ENCODE data around the gene ISLR2.

Gene ISLR2

GRCh38 chr15:74129586-74130154, 716 bp upstream of the ISLR2 start:
- no peak for DNase-seq

GRCh38 chr15:74130849-74131627, 652 bp downstream of the ISLR2 start:
- DNase-seq, result no peak

GRCh38 chr15:74131628-74132413, 1.4 kb downstream of the ISLR2 start:
- DNase-seq, result no peak

GRCh38 chr15:74132681-74133651, 2.6 kb downstream of the ISLR2 start:
- DNase-seq, result no peak

- no peak for DNase-seq
Observed at GRCh38 chr15:74133694-74134386, 3.5 kb downstream of the ISLR2 start.

- DNase-seq, result peak; percentile 11
Observed at GRCh38 chr15:74134387-74135027, 4.1 kb downstream of the ISLR2 start.

- DNase-seq, result no peak
Observed at GRCh38 chr15:74135041-74135565, 4.7 kb downstream of the ISLR2 start.

- DNase-seq, result no peak
Observed at GRCh38 chr15:74136540-74136813, 6.1 kb downstream of the ISLR2 start.

- no peak for DNase-seq
Observed at GRCh38 chr15:74136814-74137536, 6.6 kb downstream of the ISLR2 start.

GRCh38 chr15:74137537-74137894, 7.1 kb downstream of the ISLR2 start:
- no peak for DNase-seq

- no peak for DNase-seq
Observed at GRCh38 chr15:74138642-74139041, 8.3 kb downstream of the ISLR2 start.

- DNase-seq, result no peak
Observed at GRCh38 chr15:74141591-74141990, 11.2 kb downstream of the ISLR2 start.

GRCh38 chr15:74144153-74144775, 13.9 kb downstream of the ISLR2 start:
- no peak for DNase-seq

GRCh38 chr15:74146277-74146800, 16.0 kb downstream of the ISLR2 start:
- no peak for DNase-seq

- DNase-seq, result no peak
Observed at GRCh38 chr15:74147051-74147450, 16.7 kb downstream of the ISLR2 start.

- DNase-seq, result no peak
Observed at GRCh38 chr15:74155766-74156417, 25.5 kb downstream of the ISLR2 start.

GRCh38 chr15:74156678-74157411, 26.5 kb downstream of the ISLR2 start:
- no peak for DNase-seq

- no peak for DNase-seq
Observed at GRCh38 chr15:74157868-74158827, 27.8 kb downstream of the ISLR2 start.
